Endothelial cell of umbilical vein (primary cell): ENCODE measurements around the gene TRIM2. TPM values are rescaled to one million over a fixed set of nuclear protein-coding genes. Genes with fewer than 3 reads are reported as not detected.

Source experiments
- BruUV-seq: library from RNA; stranded (reverse); fragments of 400-500 nt; replicated peaks from 2 replicates; lab custom pipeline; 2021; lab: Mats Ljungman, UMichigan
- CTCF ChIA-PET: fragments of 300-600, 350-600 bp; sonication (Branson Sonifier 250); formaldehyde crosslinking; loops from one replicate; lab custom pipeline; 2021; ENCODE audit warnings: antibody characterized with exemption, inconsistent platforms; lab: Charles Lee
- POLR2A ChIA-PET: fragments of 300-600, 350-600 bp; sonication (Branson Sonifier 250); formaldehyde crosslinking; loops from one replicate; lab custom pipeline; 2021; ENCODE audit warnings: antibody characterized with exemption, inconsistent platforms; lab: Charles Lee
- DNase-seq: peaks from one replicate; pipeline ENCODE4 v3.0.0-alpha.2; 2011; ENCODE audit warnings: low read depth, low spot score
- FAIRE-seq: peaks from 2 replicates; lab custom pipeline; 2011; peaks lifted over from hg19 to GRCh38; lab: Jason Lieb, UNC
- H2AFZ ChIP-seq: 2 replicates; pipeline ENCODE4 v1.6.0; 2012; ENCODE audit warnings: low read depth, low read length, control low read depth, inconsistent platforms
- H3K27ac ChIP-seq: 2 replicates; pipeline ENCODE4 v1.5.1; 2011; ENCODE audit warnings: low read depth, mild to moderate bottlenecking, control low read depth, low read length, moderate library complexity; ENCODE audit not compliant: insufficient read depth
- H3K27me3 ChIP-seq, 2 experiments: 2 replicates each; pipeline versions ENCODE4 v1.6.0 to v1.6.1; 2011; ENCODE audit warnings: low read length in 2 of 2, mixed read lengths in 1 of 2; ENCODE audit not compliant: control insufficient read depth in 2 of 2, insufficient read depth in 2 of 2
- H3K36me3 ChIP-seq, 2 experiments: 2 replicates in 1 of 2; 3 replicates in 1 of 2; pipeline ENCODE4 v1.5.1; 2011; ENCODE audit warnings: low read length in 2 of 2, mild to moderate bottlenecking in 1 of 2, moderate library complexity in 1 of 2; ENCODE audit not compliant: control insufficient read depth in 2 of 2, insufficient read depth in 2 of 2; ENCODE audit errors: extremely low read depth in 1 of 2
- H3K4me1 ChIP-seq: 3 replicates; pipeline ENCODE4 v1.5.1; 2011; ENCODE audit warnings: mild to moderate bottlenecking, low read length; ENCODE audit not compliant: control insufficient read depth, insufficient read depth; ENCODE audit errors: extremely low read depth
- H3K4me2 ChIP-seq: 2 replicates; pipeline ENCODE4 v1.6.1; 2011; ENCODE audit warnings: low read length, control low read depth, mixed read lengths; ENCODE audit not compliant: insufficient read depth
- H3K4me3 ChIP-seq, 3 experiments: fragments of 200-600 bp in 1 of 3; sonication (generic), shearing (Covaris generic) in 1 of 3; replicated peaks in 1 of 3; 2 replicates each; pipeline ENCODE4 v1.5.1; 2011 to 2016; ENCODE audit warnings: control low read depth in 3 of 3, low read length in 3 of 3, mild to moderate bottlenecking in 2 of 3, inconsistent platforms in 1 of 3, low read depth in 1 of 3, moderate library complexity in 1 of 3; ENCODE audit not compliant: insufficient read depth in 1 of 3
- H3K79me2 ChIP-seq: 2 replicates; pipeline ENCODE4 v1.6.0; 2012; ENCODE audit warnings: low read length, inconsistent platforms; ENCODE audit not compliant: control insufficient read depth, insufficient read depth
- H3K9ac ChIP-seq: replicated peaks from 2 replicates; pipeline ENCODE3; 2011; ENCODE audit warnings: low read length, control low read depth; ENCODE audit not compliant: insufficient read depth; ENCODE audit errors: extremely low read depth
- H3K9me1 ChIP-seq: replicated peaks from 3 replicates; pipeline ENCODE4 v1.6.0; 2011; ENCODE audit warnings: mild to moderate bottlenecking, low read length; ENCODE audit not compliant: control insufficient read depth, insufficient read depth; ENCODE audit errors: extremely low read depth
- H3K9me3 ChIP-seq: replicated peaks from 2 replicates; pipeline ENCODE4 v1.5.1; 2012; ENCODE audit warnings: low read length, inconsistent platforms; ENCODE audit not compliant: control insufficient read depth, insufficient read depth
- H4K20me1 ChIP-seq: replicated peaks from 2 replicates; pipeline ENCODE3; 2011; ENCODE audit warnings: mild to moderate bottlenecking, low read length; ENCODE audit not compliant: control insufficient read depth, insufficient read depth; ENCODE audit errors: extremely low read depth
- EZH2 ChIP-seq: IDR thresholded peaks from 2 replicates; pipeline ENCODE4 v1.6.1; 2012; ENCODE audit warnings: borderline replicate concordance, low read depth, mild to moderate bottlenecking, moderate library complexity, low read length, inconsistent platforms; ENCODE audit not compliant: severe bottlenecking
- FOS ChIP-seq: IDR thresholded peaks from 2 replicates; pipeline ENCODE4 v1.6.1; 2011; ENCODE audit warnings: mild to moderate bottlenecking, low read length, moderate library complexity, borderline replicate concordance; ENCODE audit not compliant: insufficient read depth
- GATA2 ChIP-seq: IDR thresholded peaks from 2 replicates; pipeline ENCODE4 v1.7.0; 2011; ENCODE audit warnings: low read depth, mild to moderate bottlenecking, moderate library complexity, mixed read lengths, low read length; ENCODE audit not compliant: insufficient read length, insufficient read depth
- JUN ChIP-seq: IDR thresholded peaks from 2 replicates; pipeline ENCODE4 v1.6.1; 2011; ENCODE audit warnings: borderline replicate concordance, low read depth; ENCODE audit not compliant: insufficient read length, insufficient read depth
- POLR2AphosphoS5 ChIP-seq: IDR thresholded peaks from 2 replicates; pipeline ENCODE4 v1.6.1; 2012; ENCODE audit warnings: low read depth, mild to moderate bottlenecking, control low read depth, low read length, moderate library complexity; ENCODE audit not compliant: insufficient read depth
- dilution Hi-C: fragments of 300-500 bp; cut with MboI; formaldehyde crosslinking; loops from one replicate; pipeline ENCODE4 v1.15.0; 2019; ENCODE audit warnings: low sequenced_read_pairs; ENCODE audit not compliant: extremely low pct_ligation_motif_present
- intact Hi-C: fragments of 100-400 bp; cut with micrococcal nuclease; formaldehyde crosslinking; loops from one replicate; pipeline ENCODE4 v1.10.0; 2022
- polyA plus RNA-seq, 4 experiments: library from polyadenylated mRNA; depleted of rRNA in 3 of 4; stranded (reverse) in 3 of 4; unstranded in 1 of 4; fragments of >200 nt; gene quantifications; 2 replicates each; pipeline versions ENCODE4 v1.2.1 to v1.2.3, GENCODE V29; 2011 to 2012; ENCODE audit warnings: missing spikeins in 1 of 4
- total RNA-seq: library from RNA; stranded (reverse); gene quantifications from 2 replicates; pipeline ENCODE4 v1.2.3, GENCODE V29; 2021
- TF ChIP-seq, protein P1 (sequence below), 2 donors: IDR thresholded peaks; 1 replicate in 1 of 2; 2 replicates in 1 of 2; pipeline ENCODE4 v1.5.1; 2011; ENCODE audit warnings: low read length in 2 of 2, mild to moderate bottlenecking in 2 of 2, moderate library complexity in 2 of 2, control low read depth in 1 of 2, inconsistent platforms in 1 of 2, low read depth in 1 of 2; ENCODE audit not compliant: insufficient read depth in 1 of 2; ENCODE audit errors: extremely low read depth in 1 of 2
- TF ChIP-seq, protein P2 (sequence below): IDR thresholded peaks from 2 replicates; pipeline ENCODE4 v1.6.1; 2011; ENCODE audit not compliant: insufficient read depth, insufficient read length

TRIM2 gene
- total and polyA plus RNA-seq, 2 donors (not counting 3 experiments of a cell fraction or from before 2014, with no cell fraction given), result 6.8 to 19.7 TPM

DNA sequence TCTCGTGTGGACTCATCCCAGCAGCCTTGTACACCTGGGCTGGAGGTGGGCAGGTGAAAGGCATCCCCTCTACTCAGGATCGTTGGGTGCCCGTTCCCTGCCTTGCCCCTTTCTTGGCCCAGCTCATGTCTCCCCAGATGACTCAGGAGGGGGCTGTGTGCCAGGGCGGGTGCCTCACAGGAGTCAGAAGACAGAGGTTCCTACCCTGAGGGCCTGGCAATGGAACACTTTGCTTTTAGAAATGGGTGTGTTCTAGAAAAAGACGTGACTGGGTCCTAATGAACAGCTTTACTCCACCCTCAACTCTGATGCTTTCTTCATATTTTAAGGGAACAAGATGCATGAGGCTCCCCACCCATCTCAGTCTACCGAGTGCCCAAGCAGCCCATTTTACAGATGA lies 22.5 kb upstream of the TRIM2 start:
- intact Hi-C loops (no loop called here), dilution Hi-C loops (no loop called here)
- ChIA-PET POLR2A (no interaction called here), CTCF (interaction anchor here (1.2 kb wide), 1 partner anchor 39 kb away, joined by 4 read pairs; no protein-coding TSS in a partner anchor)
- Histone ChIP-seq H3K4me2 (no peak overlapping the region), H2AFZ (no peak overlapping the region), H3K9ac (no peak overlapping the region), H3K4me1 (no peaks in the 10 kb centered on the region), H3K79me2 (no peaks in the 10 kb centered on the region), H3K27me3 (peaks cover 0 to 9% of the 10 kb centered on the region in 2 experiments), H3K4me3 (no peak overlapping the region), H3K27ac (no peak overlapping the region), H3K36me3 (no peaks in the 10 kb centered on the region), H4K20me1 (no peaks in the 10 kb centered on the region), H3K9me1 (no peaks in the 10 kb centered on the region), H3K9me3 (no peaks in the 10 kb centered on the region)
- DNase-seq, result no peak
- TF ChIP-seq, protein P1, sequence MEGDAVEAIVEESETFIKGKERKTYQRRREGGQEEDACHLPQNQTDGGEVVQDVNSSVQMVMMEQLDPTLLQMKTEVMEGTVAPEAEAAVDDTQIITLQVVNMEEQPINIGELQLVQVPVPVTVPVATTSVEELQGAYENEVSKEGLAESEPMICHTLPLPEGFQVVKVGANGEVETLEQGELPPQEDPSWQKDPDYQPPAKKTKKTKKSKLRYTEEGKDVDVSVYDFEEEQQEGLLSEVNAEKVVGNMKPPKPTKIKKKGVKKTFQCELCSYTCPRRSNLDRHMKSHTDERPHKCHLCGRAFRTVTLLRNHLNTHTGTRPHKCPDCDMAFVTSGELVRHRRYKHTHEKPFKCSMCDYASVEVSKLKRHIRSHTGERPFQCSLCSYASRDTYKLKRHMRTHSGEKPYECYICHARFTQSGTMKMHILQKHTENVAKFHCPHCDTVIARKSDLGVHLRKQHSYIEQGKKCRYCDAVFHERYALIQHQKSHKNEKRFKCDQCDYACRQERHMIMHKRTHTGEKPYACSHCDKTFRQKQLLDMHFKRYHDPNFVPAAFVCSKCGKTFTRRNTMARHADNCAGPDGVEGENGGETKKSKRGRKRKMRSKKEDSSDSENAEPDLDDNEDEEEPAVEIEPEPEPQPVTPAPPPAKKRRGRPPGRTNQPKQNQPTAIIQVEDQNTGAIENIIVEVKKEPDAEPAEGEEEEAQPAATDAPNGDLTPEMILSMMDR (IDR thresholded peaks at IDR 0.05; ENCODE audit: extremely low read depth in 1 of 2, insufficient read depth in 1 of 2, low read depth in 1 of 2, low read length in 2 of 2), result no peak
- TF ChIP-seq, protein P2, sequence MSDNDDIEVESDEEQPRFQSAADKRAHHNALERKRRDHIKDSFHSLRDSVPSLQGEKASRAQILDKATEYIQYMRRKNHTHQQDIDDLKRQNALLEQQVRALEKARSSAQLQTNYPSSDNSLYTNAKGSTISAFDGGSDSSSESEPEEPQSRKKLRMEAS, result no peak
- TF ChIP-seq POLR2AphosphoS5 (no peak), FOS (no peak)
- BruUV-seq, result no TSS peak
- no peak for FAIRE-seq

- no peaks in the 10 kb centered on the region for H3K9me1 ChIP-seq
- H3K79me2 ChIP-seq, result no peaks in the 10 kb centered on the region
- no peak overlapping the region for H3K27ac ChIP-seq
- no peaks in the 10 kb centered on the region for H3K36me3 ChIP-seq
- H3K27me3 ChIP-seq, result peaks cover 0 to 9% of the 10 kb centered on the region in 2 experiments
- ChIA-PET POLR2A (no interaction called here), CTCF (interaction anchor here (0.6 to 1.6 kb wide), 4 partner anchors 8 to 177 kb away, joined by 3 to 5 read pairs (median 4); no protein-coding TSS in a partner anchor)
- no peak overlapping the region for H3K4me2 ChIP-seq
- H3K4me3 ChIP-seq, result no peak overlapping the region
- dilution Hi-C loops, result no loop called here
- BruUV-seq, result no TSS peak
- no peak overlapping the region for H2AFZ ChIP-seq
- H3K9ac ChIP-seq, result no peak overlapping the region
- TF ChIP-seq, protein P2, result no peak
- TF ChIP-seq EZH2, result no peak
- no peak for TF ChIP-seq GATA2
- no peak for TF ChIP-seq JUN
- no peak for TF ChIP-seq POLR2AphosphoS5
- no peak for TF ChIP-seq FOS
- TF ChIP-seq, protein P1 (IDR thresholded peaks at IDR 0.05; ENCODE audit: extremely low read depth in 1 of 2, insufficient read depth in 1 of 2, low read depth in 1 of 2, low read length in 2 of 2), result no peak
- no peaks in the 10 kb centered on the region for H3K4me1 ChIP-seq
- H4K20me1 ChIP-seq, result no peaks in the 10 kb centered on the region
- no peak for DNase-seq
- no peaks in the 10 kb centered on the region for H3K9me3 ChIP-seq
- FAIRE-seq, result no peak
- intact Hi-C loops, result no loop called here
Measured at GRCh38 chr4:153183146-153183545, 21.1 kb upstream of the TRIM2 start.
